ENCODE results near the gene PARD3B.

Gene PARD3B

GRCh38 chr2:205193836-205194228 is 648.6 kb downstream of the PARD3B start:
- DNase-seq, result no peak
- Histone ChIP-seq H3K36me3 (replicated peaks) (no peaks in the 10 kb centered on the region), H3K27ac (no peak overlapping the region), H3K4me3 (ENCODE audit: low read depth, low read length) (no peak overlapping the region), H3K27me3 (replicated peaks) (no peaks in the 10 kb centered on the region)
- in situ Hi-C loops (cut with HindIII; ENCODE audit: low pct_ligation_motif_present, low sequenced_read_pairs), result no loop called here
- TF ChIP-seq CTCF (IDR thresholded peaks at IDR 0.05; ENCODE audit: low read depth, low read length, missing control alignments), result no peak

GRCh38 chr2:205197468-205198139 is 652.3 kb downstream of the PARD3B start:
- DNase-seq, result no peak
- Histone ChIP-seq H3K27ac (no peak overlapping the region), H3K36me3 (replicated peaks) (no peaks in the 10 kb centered on the region), H3K27me3 (replicated peaks) (no peaks in the 10 kb centered on the region), H3K4me3 (ENCODE audit: low read depth, low read length) (no peak overlapping the region)
- in situ Hi-C loops (cut with HindIII; ENCODE audit: low pct_ligation_motif_present, low sequenced_read_pairs), result no loop called here
- TF ChIP-seq CTCF (IDR thresholded peaks at IDR 0.05; ENCODE audit: low read depth, low read length, missing control alignments), result no peak

DNA sequence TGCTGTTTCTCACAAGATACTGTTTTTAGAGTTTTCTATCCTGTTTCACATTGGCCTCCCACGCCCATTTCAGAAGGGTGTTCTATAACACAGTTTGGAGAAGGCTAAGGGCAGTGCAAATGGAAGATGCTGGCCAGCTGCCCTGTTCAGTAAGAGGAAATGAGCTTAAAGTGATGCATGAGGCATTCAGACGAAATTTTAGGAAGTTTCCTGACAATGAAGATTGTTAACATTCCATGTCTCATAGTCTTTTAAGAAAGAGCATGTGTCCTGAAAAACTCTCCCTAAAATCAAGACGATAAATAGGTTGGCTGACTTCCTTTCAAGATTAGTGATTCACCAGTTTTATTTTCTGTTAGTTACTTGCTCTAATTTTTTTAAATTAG is 652.9 kb downstream of the PARD3B start:
- no peaks in the 10 kb centered on the region for H3K36me3 ChIP-seq (replicated peaks)
- H3K27ac ChIP-seq, result no peak overlapping the region
- no peak for TF ChIP-seq CTCF (IDR thresholded peaks at IDR 0.05; ENCODE audit: low read depth, low read length, missing control alignments)
- no peaks in the 10 kb centered on the region for H3K27me3 ChIP-seq (replicated peaks)
- H3K4me3 ChIP-seq (ENCODE audit: low read depth, low read length), result no peak overlapping the region
- in situ Hi-C loops (cut with HindIII; ENCODE audit: low pct_ligation_motif_present, low sequenced_read_pairs), result no loop called here
- peak; percentile 41 for DNase-seq

DNA sequence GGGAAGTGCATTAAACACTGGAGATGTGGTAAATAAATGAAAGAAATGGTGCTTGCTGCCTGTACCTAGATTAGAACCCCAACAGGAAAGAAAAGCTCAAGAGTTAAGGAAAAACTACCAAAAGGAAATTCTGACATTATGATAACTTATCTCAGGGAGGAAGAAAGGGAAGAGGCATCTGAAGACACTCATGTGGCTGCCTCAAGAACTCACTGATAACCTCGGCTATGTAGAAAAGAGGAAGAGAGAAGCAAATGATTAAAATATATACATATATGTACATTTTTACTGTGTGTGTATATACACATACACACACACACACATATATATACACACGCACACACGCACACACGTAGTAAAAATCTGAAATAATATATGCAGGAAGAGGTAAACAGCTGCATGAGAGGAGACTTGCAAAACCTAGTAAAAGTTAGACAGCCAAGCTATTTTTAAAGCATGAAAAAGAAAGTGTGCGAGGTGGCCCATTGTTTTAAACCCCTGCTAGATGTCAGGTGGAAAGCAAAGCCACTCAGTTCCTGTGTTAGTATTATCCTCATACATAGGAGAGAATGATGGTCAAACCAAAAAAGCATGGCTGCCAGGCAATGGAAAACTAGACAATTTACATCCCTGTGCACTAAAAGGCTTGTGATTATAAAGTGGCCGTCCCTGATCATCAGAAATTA is 654.0 kb downstream of the PARD3B start:
- H3K27ac ChIP-seq, result no peak overlapping the region
- TF ChIP-seq CTCF (IDR thresholded peaks at IDR 0.05; ENCODE audit: low read depth, low read length, missing control alignments), result no peak
- no peak overlapping the region for H3K4me3 ChIP-seq (ENCODE audit: low read depth, low read length)
- H3K36me3 ChIP-seq (replicated peaks), result no peaks in the 10 kb centered on the region
- H3K27me3 ChIP-seq (replicated peaks), result no peaks in the 10 kb centered on the region
- in situ Hi-C loops (cut with HindIII; ENCODE audit: low pct_ligation_motif_present, low sequenced_read_pairs), result no loop called here
- DNase-seq, result no peak

DNA sequence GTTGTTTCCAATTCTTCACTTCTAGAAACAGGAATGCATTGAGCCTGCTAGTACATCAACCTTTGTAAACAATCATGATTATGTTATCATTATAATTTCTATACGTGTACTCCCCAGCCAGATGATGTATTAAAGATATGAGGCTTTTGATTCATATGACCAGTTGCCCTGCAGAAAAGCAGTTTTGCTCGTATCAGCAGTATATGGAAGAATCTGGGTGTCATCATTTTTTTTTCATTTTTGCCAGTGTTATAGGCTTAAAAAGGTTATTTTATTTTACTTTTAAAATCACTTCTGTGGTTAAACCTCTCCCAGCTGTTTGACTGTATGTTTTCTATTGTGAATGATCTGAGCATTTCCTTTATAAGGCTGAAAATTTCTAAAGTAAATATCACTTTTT is 665.2 kb downstream of the PARD3B start:
- Histone ChIP-seq H3K4me3 (ENCODE audit: low read depth, low read length) (no peak overlapping the region), H3K27ac (no peak overlapping the region), H3K36me3 (replicated peaks) (no peaks in the 10 kb centered on the region), H3K27me3 (replicated peaks) (no peaks in the 10 kb centered on the region)
- TF ChIP-seq CTCF (IDR thresholded peaks at IDR 0.05; ENCODE audit: low read depth, low read length, missing control alignments), result no peak
- DNase-seq, result no peak
- in situ Hi-C loops (cut with HindIII; ENCODE audit: low pct_ligation_motif_present, low sequenced_read_pairs), result no loop called here

Data from brain microvascular endothelial cell (primary cell).